ENCODE data around the gene SRF. TPM values are rescaled to one million over a fixed set of nuclear protein-coding genes. Genes with fewer than 3 reads are reported as not detected.
A peak's percentile ranks its signal among the peaks of the same experiment; 100 is the strongest.
"Not testable (repeated sequence)": the region's sequence is repeated elsewhere in the genome, so short reads cannot be mapped to it uniquely, and the experiment has no call there.

The SRF gene
- total RNA-seq, 2 experiments from 2014 or later, result 22.8 to 24.2 TPM

GRCh38 chr6:43128926-43129325 lies 42.1 kb upstream of the SRF start:
- intact Hi-C loops (cut with micrococcal nuclease; ENCODE audit: unreplicated experiment), result no loop called here
- H3K4me2 ChIP-seq (ENCODE audit: low read length), result no peak overlapping the region
- no peak for DNase-seq (ENCODE audit: low spot score)
- no peak overlapping the region for H3K27ac ChIP-seq (ENCODE audit: low read depth, low read length, poor library complexity, severe bottlenecking)
- TF ChIP-seq CTCF (conservative IDR thresholded peaks at IDR 0.05; ENCODE audit: low read length) (no peak), EZH2phosphoT487 (IDR thresholded peaks at IDR 0.05; ENCODE audit: borderline replicate concordance, low read depth, low read length) (no peak)
- H2AFZ ChIP-seq (ENCODE audit: low read length), result no peak overlapping the region
- no peaks in the 10 kb centered on the region for H4K20me1 ChIP-seq (ENCODE audit: insufficient read depth, low read length)
- ChIA-PET POLR2A (no interaction called here), CTCF (ENCODE audit: unreplicated experiment) (no interaction called here)
- no peaks in the 10 kb centered on the region for H3K9me3 ChIP-seq (ENCODE audit: low read length)
- 0 out of 2 replicates have a peak, but pooled peaks cover 6% of the 10 kb centered on the region for H3K36me3 ChIP-seq (ENCODE audit: insufficient read depth, low read length)
- no peaks in the 10 kb centered on the region for H3K4me1 ChIP-seq (ENCODE audit: insufficient read depth, low read length, poor library complexity, severe bottlenecking)
- H3K9me2 ChIP-seq (ENCODE audit: insufficient read depth, low read length), result no peaks in the 10 kb centered on the region
- H3K79me2 ChIP-seq (ENCODE audit: insufficient read depth, low read depth, low read length), result no peaks in the 10 kb centered on the region
- BruUV-seq (replicated peaks), result no TSS peak
- no peak overlapping the region for H3K4me3 ChIP-seq (ENCODE audit: low read depth, low read length, poor library complexity, severe bottlenecking)

GRCh38 chr6:43129434-43130194 lies 41.5 kb upstream of the SRF start:
- no peaks in the 10 kb centered on the region for H3K4me1 ChIP-seq (ENCODE audit: insufficient read depth, low read length, poor library complexity, severe bottlenecking)
- intact Hi-C loops (cut with micrococcal nuclease; ENCODE audit: unreplicated experiment), result no loop called here
- peak; percentile 41 for DNase-seq (ENCODE audit: low spot score)
- no peak overlapping the region for H3K4me2 ChIP-seq (ENCODE audit: low read length)
- H3K36me3 ChIP-seq (ENCODE audit: insufficient read depth, low read length), result 0 out of 2 replicates have a peak, but pooled peaks cover 6% of the 10 kb centered on the region
- H3K9me3 ChIP-seq (ENCODE audit: low read length), result no peaks in the 10 kb centered on the region
- CTCF ChIA-PET (ENCODE audit: unreplicated experiment), result no interaction called here
- no peak overlapping the region for H3K27ac ChIP-seq (ENCODE audit: low read depth, low read length, poor library complexity, severe bottlenecking)
- no peaks in the 10 kb centered on the region for H4K20me1 ChIP-seq (ENCODE audit: insufficient read depth, low read length)
- H3K79me2 ChIP-seq (ENCODE audit: insufficient read depth, low read depth, low read length), result no peaks in the 10 kb centered on the region
- TF ChIP-seq CTCF (conservative IDR thresholded peaks at IDR 0.05; ENCODE audit: low read length), result peak; percentile 73
- TF ChIP-seq EZH2phosphoT487 (IDR thresholded peaks at IDR 0.05; ENCODE audit: borderline replicate concordance, low read depth, low read length), result no peak
- no peak overlapping the region for H3K4me3 ChIP-seq (ENCODE audit: low read depth, low read length, poor library complexity, severe bottlenecking)
- H3K9me2 ChIP-seq (ENCODE audit: insufficient read depth, low read length), result no peaks in the 10 kb centered on the region
- BruUV-seq (replicated peaks), result no TSS peak
- POLR2A ChIA-PET, result interaction anchor here (0.7 kb wide), 1 partner anchor 33 kb away, joined by 3 read pairs; no protein-coding TSS in a partner anchor
- H2AFZ ChIP-seq (ENCODE audit: low read length), result no peak overlapping the region

- no peak overlapping the region for H3K27ac ChIP-seq (ENCODE audit: low read depth, low read length, poor library complexity, severe bottlenecking)
- TF ChIP-seq EZH2phosphoT487 (IDR thresholded peaks at IDR 0.05; ENCODE audit: borderline replicate concordance, low read depth, low read length) (no peak), CTCF (conservative IDR thresholded peaks at IDR 0.05; ENCODE audit: low read length) (no peak)
- no peaks in the 10 kb centered on the region for H3K4me1 ChIP-seq (ENCODE audit: insufficient read depth, low read length, poor library complexity, severe bottlenecking)
- no peak for DNase-seq (ENCODE audit: low spot score)
- H3K9me2 ChIP-seq (ENCODE audit: insufficient read depth, low read length), result no peaks in the 10 kb centered on the region
- H3K4me3 ChIP-seq (ENCODE audit: low read depth, low read length, poor library complexity, severe bottlenecking), result no peak overlapping the region
- intact Hi-C loops (cut with micrococcal nuclease; ENCODE audit: unreplicated experiment), result no loop called here
- BruUV-seq (replicated peaks), result no TSS peak
- H3K36me3 ChIP-seq (ENCODE audit: insufficient read depth, low read length), result 0 out of 2 replicates have a peak, but pooled peaks cover 6% of the 10 kb centered on the region
- H3K9me3 ChIP-seq (ENCODE audit: low read length), result no peaks in the 10 kb centered on the region
- H4K20me1 ChIP-seq (ENCODE audit: insufficient read depth, low read length), result no peaks in the 10 kb centered on the region
- H2AFZ ChIP-seq (ENCODE audit: low read length), result no peak overlapping the region
- no peak overlapping the region for H3K4me2 ChIP-seq (ENCODE audit: low read length)
- H3K79me2 ChIP-seq (ENCODE audit: insufficient read depth, low read depth, low read length), result no peaks in the 10 kb centered on the region
- POLR2A ChIA-PET, result interaction anchor here (0.6 kb wide), 1 partner anchor 31 kb away, joined by 3 read pairs; no protein-coding TSS in a partner anchor
- CTCF ChIA-PET (ENCODE audit: unreplicated experiment), result no interaction called here
Measured at GRCh38 chr6:43130429-43130828, 40.6 kb upstream of the SRF start.

- intact Hi-C loops (cut with micrococcal nuclease; ENCODE audit: unreplicated experiment); CTCF ChIA-PET (ENCODE audit: unreplicated experiment); H3K9me3 ChIP-seq (ENCODE audit: low read length); BruUV-seq (replicated peaks); H2AFZ ChIP-seq (ENCODE audit: low read length); H3K79me2 ChIP-seq (ENCODE audit: insufficient read depth, low read depth, low read length); DNase-seq (ENCODE audit: low spot score); H3K4me1 ChIP-seq (ENCODE audit: insufficient read depth, low read length, poor library complexity, severe bottlenecking); H3K27ac ChIP-seq (ENCODE audit: low read depth, low read length, poor library complexity, severe bottlenecking); H3K36me3 ChIP-seq (ENCODE audit: insufficient read depth, low read length); H3K4me3 ChIP-seq (ENCODE audit: low read depth, low read length, poor library complexity, severe bottlenecking); H3K4me2 ChIP-seq (ENCODE audit: low read length); H4K20me1 ChIP-seq (ENCODE audit: insufficient read depth, low read length); H3K9me2 ChIP-seq (ENCODE audit: insufficient read depth, low read length): not testable (repeated sequence)
- POLR2A ChIA-PET, result interaction anchor here (0.6 to 0.8 kb wide), 2 partner anchors 32 to 102 kb away, joined by 3 read pairs; no protein-coding TSS in a partner anchor
Measured at GRCh38 chr6:43131379-43131778, 39.7 kb upstream of the SRF start.

Data from OCI-LY7 (cell line).